ENCODE results near the gene FRMD4A.
"Not testable (repeated sequence)": the region's sequence is repeated elsewhere in the genome, so short reads cannot be mapped to it uniquely, and the experiment has no call there.

The FRMD4A gene

GRCh38 chr10:13733071-13733470, 597.7 kb downstream of the FRMD4A start:
- DNase-seq: no peak

- no peak for DNase-seq
Measured at GRCh38 chr10:13732465-13732881, 598.3 kb downstream of the FRMD4A start.

GRCh38 chr10:13731799-13732198, 598.9 kb downstream of the FRMD4A start:
- no peak for DNase-seq

DNA sequence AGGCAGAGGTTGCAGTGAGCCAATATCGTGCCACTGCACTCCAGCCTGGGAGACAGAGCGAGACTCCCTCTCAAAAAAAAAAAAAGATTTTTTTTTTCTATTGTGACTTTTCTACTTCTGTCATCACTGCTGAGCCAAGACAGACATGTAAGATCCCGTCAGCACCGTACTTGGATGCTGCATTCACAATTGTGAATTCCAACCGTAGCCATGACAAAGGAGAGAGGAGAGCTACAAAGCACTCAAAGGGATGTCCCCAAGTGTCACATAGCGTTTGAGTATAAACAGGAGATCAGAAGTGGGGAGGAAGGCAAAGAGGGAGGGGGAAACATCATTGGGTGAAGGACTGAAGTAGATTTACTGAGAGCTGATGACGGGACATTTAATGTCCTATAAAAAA, 599.8 kb downstream of the FRMD4A start:
- DNase-seq: no peak

- DNase-seq: no peak
Measured at GRCh38 chr10:13730306-13730652, 600.4 kb downstream of the FRMD4A start.

- DNase-seq: no peak
Measured at GRCh38 chr10:13729586-13730305, 601.0 kb downstream of the FRMD4A start.

GRCh38 chr10:13728898-13729535, 601.7 kb downstream of the FRMD4A start:
- DNase-seq: no peak

- DNase-seq: no peak
Measured at GRCh38 chr10:13725594-13725993, 605.1 kb downstream of the FRMD4A start.

- DNase-seq: no peak
Measured at GRCh38 chr10:13724484-13724883, 606.2 kb downstream of the FRMD4A start.

- DNase-seq: no peak
Measured at GRCh38 chr10:13722747-13723653, 607.7 kb downstream of the FRMD4A start.

DNA sequence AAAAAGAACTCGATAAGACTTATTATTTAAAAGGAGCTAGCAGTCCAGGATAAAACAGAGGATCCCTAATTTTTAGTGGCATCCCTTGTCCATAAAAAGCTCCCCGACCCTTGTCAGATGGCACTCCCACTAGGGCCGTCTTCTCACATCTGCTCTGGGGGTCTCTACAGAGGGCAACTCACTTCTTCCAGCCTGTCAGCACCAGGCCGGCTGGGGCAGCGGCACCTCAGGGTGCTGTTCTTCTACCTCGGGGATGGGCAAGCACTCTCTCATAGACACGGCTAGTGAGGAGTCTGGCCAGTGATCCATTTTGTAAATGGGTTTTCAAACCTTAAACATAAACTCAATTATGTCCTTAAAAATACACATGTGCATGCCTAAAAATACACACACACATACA, 609.2 kb downstream of the FRMD4A start:
- no peak for DNase-seq

GRCh38 chr10:13720699-13721098, 610.0 kb downstream of the FRMD4A start:
- no peak for DNase-seq

DNA sequence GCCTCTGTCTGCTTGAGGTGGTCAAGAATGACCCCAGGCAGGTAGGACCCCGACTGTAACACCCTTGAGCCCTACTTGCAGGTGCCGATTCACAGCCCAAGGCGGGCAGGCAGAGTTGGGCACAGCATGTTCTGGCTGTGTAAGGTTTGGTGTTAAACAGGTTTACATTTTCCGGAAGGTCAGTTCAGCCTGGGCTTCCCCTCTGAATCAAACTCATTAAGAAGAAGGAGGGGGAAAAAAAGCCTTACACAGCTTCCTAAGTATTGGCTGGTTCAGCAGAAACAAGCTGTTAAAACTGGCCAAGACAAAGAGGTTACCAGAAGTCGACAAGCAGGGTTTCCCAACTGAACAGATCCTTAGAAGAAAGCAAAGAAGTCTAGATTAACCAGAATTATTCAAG, 611.3 kb downstream of the FRMD4A start:
- no peak for DNase-seq

DNA sequence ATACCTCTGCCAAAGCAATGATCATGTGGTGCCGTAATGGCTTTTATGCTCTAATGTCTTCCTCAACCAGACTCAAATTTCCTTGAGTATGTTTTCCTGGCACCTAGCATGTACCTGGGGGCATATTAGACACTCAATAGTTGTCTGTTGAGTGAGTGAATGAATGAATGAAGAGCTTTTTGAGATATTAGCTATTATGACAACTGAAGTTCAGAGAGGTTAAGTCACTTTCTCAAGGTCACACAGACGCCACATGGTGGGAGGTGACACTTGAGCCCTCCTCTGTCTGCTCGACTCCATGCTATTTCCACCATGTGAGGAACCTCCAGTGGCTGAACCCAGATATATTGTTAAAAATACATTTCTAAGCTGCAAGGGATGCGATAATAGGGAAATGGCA, 611.9 kb downstream of the FRMD4A start:
- DNase-seq: no peak

GRCh38 chr10:13717936-13718772, 612.6 kb downstream of the FRMD4A start:
- peak; percentile 11 for DNase-seq

DNA sequence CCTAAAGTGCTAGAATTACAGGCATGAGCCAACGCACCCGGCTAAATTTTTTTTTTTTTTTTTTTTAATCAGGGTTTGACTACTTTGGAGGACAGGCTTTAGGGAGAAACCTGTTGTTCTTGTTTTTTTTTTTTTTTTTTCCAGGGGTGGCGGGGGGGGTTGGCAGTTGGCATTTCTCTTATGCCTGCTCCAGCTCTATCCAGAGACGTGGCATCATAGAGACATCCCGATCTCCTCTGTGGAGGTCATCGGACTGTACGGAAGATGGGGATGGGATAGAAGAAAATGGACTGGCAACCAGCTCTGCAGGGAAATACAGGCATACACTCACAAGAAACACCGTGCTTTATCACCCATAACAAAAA, 613.2 kb downstream of the FRMD4A start:
- DNase-seq: no peak

- DNase-seq: no peak
Measured at GRCh38 chr10:13716081-13717071, 614.3 kb downstream of the FRMD4A start.

- not testable (repeated sequence) for DNase-seq
Measured at GRCh38 chr10:13715596-13715995, 615.1 kb downstream of the FRMD4A start.

GRCh38 chr10:13715100-13715499, 615.6 kb downstream of the FRMD4A start:
- no peak for DNase-seq

- no peak for DNase-seq
Measured at GRCh38 chr10:13712837-13713581, 617.7 kb downstream of the FRMD4A start.

DNA sequence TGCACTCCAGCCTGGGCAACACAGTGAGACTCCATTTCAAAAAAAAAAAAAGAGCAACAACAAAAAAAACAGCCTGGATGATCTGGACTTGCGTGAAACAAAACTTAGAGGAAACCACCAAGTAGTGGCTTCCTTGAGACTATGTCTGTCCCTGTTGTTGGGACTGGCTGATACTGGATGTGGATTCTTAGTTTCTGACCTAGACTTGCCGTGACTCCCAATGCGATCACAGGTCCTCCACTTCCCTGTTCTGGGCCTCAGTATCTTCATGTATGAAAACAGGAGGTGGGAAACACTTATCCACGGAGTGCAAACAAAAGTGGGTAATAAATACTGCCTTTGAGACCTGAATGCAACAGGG, 618.3 kb downstream of the FRMD4A start:
- DNase-seq: peak; percentile 19
